ENCODE measurements around the gene SH3GL1. TPM values are rescaled to one million over a fixed set of nuclear protein-coding genes. Genes with fewer than 3 reads are reported as not detected.

Gene SH3GL1
- total RNA-seq, 4 donors from 2014 or later = 11.8 to 69.3 (median 29.5) TPM

- no peaks in the 10 kb centered on the region for H3K4me1 ChIP-seq
- no peak overlapping the region for H3K27ac ChIP-seq
- H3K4me3 ChIP-seq = no peak overlapping the region
- intact Hi-C loops (cut with DNase I; ENCODE audit: low total_unique reads) = no loop called here
- TF ChIP-seq POLR2A (IDR thresholded peaks at IDR 0.05) = no peak
- TF ChIP-seq, protein P1, sequence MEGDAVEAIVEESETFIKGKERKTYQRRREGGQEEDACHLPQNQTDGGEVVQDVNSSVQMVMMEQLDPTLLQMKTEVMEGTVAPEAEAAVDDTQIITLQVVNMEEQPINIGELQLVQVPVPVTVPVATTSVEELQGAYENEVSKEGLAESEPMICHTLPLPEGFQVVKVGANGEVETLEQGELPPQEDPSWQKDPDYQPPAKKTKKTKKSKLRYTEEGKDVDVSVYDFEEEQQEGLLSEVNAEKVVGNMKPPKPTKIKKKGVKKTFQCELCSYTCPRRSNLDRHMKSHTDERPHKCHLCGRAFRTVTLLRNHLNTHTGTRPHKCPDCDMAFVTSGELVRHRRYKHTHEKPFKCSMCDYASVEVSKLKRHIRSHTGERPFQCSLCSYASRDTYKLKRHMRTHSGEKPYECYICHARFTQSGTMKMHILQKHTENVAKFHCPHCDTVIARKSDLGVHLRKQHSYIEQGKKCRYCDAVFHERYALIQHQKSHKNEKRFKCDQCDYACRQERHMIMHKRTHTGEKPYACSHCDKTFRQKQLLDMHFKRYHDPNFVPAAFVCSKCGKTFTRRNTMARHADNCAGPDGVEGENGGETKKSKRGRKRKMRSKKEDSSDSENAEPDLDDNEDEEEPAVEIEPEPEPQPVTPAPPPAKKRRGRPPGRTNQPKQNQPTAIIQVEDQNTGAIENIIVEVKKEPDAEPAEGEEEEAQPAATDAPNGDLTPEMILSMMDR (IDR thresholded peaks at IDR 0.05) = no peak
- no peaks in the 10 kb centered on the region for H3K36me3 ChIP-seq
- DNase-seq = no peak
- H3K9me3 ChIP-seq = no peaks in the 10 kb centered on the region
- H3K27me3 ChIP-seq = no peaks in the 10 kb centered on the region
Observed at GRCh38 chr19:4362101-4362828, 38.1 kb downstream of the SH3GL1 start.

- no peaks in the 10 kb centered on the region for H3K4me1 ChIP-seq
- TF ChIP-seq, protein P1 (IDR thresholded peaks at IDR 0.05) = no peak
- no peak for TF ChIP-seq POLR2A (IDR thresholded peaks at IDR 0.05)
- no peak overlapping the region for H3K27ac ChIP-seq
- no peaks in the 10 kb centered on the region for H3K9me3 ChIP-seq
- H3K36me3 ChIP-seq = no peaks in the 10 kb centered on the region
- H3K4me3 ChIP-seq = no peak overlapping the region
- H3K27me3 ChIP-seq = no peaks in the 10 kb centered on the region
- DNase-seq = no peak
- intact Hi-C loops (cut with DNase I; ENCODE audit: low total_unique reads) = no loop called here
Observed at GRCh38 chr19:4361152-4362046, 38.9 kb downstream of the SH3GL1 start.

DNA sequence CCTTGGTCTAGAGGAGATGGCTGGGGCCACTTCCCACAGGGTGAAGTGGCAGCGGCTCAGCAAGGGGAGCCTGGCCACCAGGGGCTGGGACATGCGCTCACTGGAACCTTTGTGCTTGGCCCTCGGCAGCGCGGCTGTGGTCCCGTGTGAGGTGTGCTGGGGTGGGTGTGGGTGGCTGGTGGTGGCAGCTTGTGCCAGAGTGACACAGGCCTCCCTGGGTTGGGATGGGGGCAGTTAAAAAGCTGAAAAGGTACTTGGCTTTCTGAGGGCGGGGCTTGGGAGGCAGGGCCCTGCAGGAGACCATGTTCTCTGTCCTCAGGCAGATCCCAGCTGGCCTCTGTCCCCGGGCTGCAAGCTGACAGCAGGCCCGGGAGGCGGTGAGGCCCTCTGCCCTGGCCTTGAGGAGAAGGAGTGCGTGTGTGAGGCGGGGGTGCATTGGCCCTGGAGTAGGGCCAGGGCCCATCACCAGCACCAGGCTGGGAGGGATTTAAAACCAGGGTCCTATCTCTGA is 39.7 kb downstream of the SH3GL1 start:
- Histone ChIP-seq H3K4me1 (no peaks in the 10 kb centered on the region), H3K4me3 (no peak overlapping the region), H3K36me3 (no peaks in the 10 kb centered on the region), H3K9me3 (no peaks in the 10 kb centered on the region), H3K27ac (no peak overlapping the region), H3K27me3 (no peaks in the 10 kb centered on the region)
- no peak for DNase-seq
- TF ChIP-seq, protein P1 (IDR thresholded peaks at IDR 0.05) = no peak
- TF ChIP-seq POLR2A (IDR thresholded peaks at IDR 0.05) = no peak
- intact Hi-C loops (cut with DNase I; ENCODE audit: low total_unique reads) = no loop called here

GRCh38 chr19:4360081-4360569 is 40.2 kb downstream of the SH3GL1 start:
- H3K4me3 ChIP-seq = no peak overlapping the region
- intact Hi-C loops (cut with DNase I; ENCODE audit: low total_unique reads) = no loop called here
- H3K27ac ChIP-seq = no peak overlapping the region
- H3K27me3 ChIP-seq = no peaks in the 10 kb centered on the region
- DNase-seq = no peak
- H3K36me3 ChIP-seq = no peaks in the 10 kb centered on the region
- TF ChIP-seq, protein P1 (IDR thresholded peaks at IDR 0.05) = no peak
- no peak for TF ChIP-seq POLR2A (IDR thresholded peaks at IDR 0.05)
- H3K4me1 ChIP-seq = no peaks in the 10 kb centered on the region
- H3K9me3 ChIP-seq = no peaks in the 10 kb centered on the region

All from uterus (tissue), 4 donors.